RWPE2 (cell line): ENCODE data around the gene PLEKHM1.

ENCODE experiments used
- ATAC-seq: fragments of 200-7000 bp; cut with Tn5 transposase; 3 replicates; pipeline ENCODE4 v1.9.1; 2021; ENCODE audit warnings: low read depth
- DNase-seq: peaks from one replicate; pipeline ENCODE4 v3.0.0-alpha.2; 2020; ENCODE audit warnings: low spot score
- H3K27ac ChIP-seq: fragments of 450-650 bp; 2 replicates; pipeline ENCODE4 v1.5.1; 2017; ENCODE audit warnings: mild to moderate bottlenecking; ENCODE audit not compliant: poor library complexity, severe bottlenecking
- H3K27me3 ChIP-seq: fragments of 250-450 bp; sonication (Bioruptor Pico); 2 replicates; pipeline ENCODE4 v1.5.1; 2021; ENCODE audit warnings: mild to moderate bottlenecking, moderate library complexity; ENCODE audit not compliant: insufficient read depth, poor library complexity, severe bottlenecking
- H3K36me3 ChIP-seq: fragments of 250-450 bp; sonication (Bioruptor Pico); 2 replicates; pipeline ENCODE4 v1.5.1; 2020; ENCODE audit warnings: low read depth, mild to moderate bottlenecking, moderate library complexity
- H3K4me1 ChIP-seq: fragments of 250-450 bp; sonication (Bioruptor Pico); 2 replicates; pipeline ENCODE4 v1.5.1; 2021; ENCODE audit warnings: mild to moderate bottlenecking, moderate library complexity; ENCODE audit not compliant: insufficient read depth, poor library complexity, severe bottlenecking
- H3K4me3 ChIP-seq: fragments of 250-450 bp; sonication (Bioruptor Pico); 2 replicates; pipeline ENCODE4 v1.5.1; 2021; ENCODE audit warnings: mild to moderate bottlenecking, moderate library complexity; ENCODE audit not compliant: severe bottlenecking
- H3K9me3 ChIP-seq: fragments of 250-450 bp; sonication (Bioruptor Pico); 2 replicates; pipeline ENCODE4 v1.5.1; 2021; ENCODE audit warnings: mild to moderate bottlenecking, moderate library complexity; ENCODE audit not compliant: severe bottlenecking
- TF ChIP-seq, protein P1 (sequence below): fragments of 450-650 bp; IDR thresholded peaks from one replicate; pipeline ENCODE4 v1.5.1; 2017; ENCODE audit warnings: mild to moderate bottlenecking, moderate library complexity; ENCODE audit not compliant: poor library complexity, severe bottlenecking

The PLEKHM1 gene

DNA sequence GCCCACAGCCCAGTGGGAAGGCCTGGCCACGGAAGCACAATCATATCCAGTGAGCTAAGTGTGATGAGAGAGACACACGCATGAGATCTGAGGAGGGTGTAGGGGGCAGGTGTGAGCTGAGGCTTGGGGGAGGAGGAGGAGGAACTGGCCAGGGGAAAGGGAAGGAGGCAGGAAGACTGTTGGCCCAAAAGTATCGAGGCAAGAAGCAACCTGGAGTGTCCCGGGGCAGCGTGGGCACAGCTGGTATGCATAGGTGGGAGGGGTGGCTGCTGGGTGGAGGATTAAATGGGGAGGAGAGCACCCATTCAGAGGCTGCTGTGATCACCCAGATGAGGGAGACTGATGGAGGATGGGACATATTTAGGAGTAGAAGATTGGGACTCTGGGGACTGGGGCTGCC is 99.2 kb downstream of the PLEKHM1 start:
- Histone ChIP-seq H3K36me3 (peaks cover 12% of the 10 kb centered on the region; the same call in 1 of the 2 replicates), H3K27me3 (no peaks in the 10 kb centered on the region), H3K4me1 (no peaks in the 10 kb centered on the region), H3K4me3 (no peak overlapping the region), H3K27ac (no peak overlapping the region), H3K9me3 (no peaks in the 10 kb centered on the region)
- DNase-seq: no peak
- ATAC-seq: no peak
- TF ChIP-seq, protein P1, sequence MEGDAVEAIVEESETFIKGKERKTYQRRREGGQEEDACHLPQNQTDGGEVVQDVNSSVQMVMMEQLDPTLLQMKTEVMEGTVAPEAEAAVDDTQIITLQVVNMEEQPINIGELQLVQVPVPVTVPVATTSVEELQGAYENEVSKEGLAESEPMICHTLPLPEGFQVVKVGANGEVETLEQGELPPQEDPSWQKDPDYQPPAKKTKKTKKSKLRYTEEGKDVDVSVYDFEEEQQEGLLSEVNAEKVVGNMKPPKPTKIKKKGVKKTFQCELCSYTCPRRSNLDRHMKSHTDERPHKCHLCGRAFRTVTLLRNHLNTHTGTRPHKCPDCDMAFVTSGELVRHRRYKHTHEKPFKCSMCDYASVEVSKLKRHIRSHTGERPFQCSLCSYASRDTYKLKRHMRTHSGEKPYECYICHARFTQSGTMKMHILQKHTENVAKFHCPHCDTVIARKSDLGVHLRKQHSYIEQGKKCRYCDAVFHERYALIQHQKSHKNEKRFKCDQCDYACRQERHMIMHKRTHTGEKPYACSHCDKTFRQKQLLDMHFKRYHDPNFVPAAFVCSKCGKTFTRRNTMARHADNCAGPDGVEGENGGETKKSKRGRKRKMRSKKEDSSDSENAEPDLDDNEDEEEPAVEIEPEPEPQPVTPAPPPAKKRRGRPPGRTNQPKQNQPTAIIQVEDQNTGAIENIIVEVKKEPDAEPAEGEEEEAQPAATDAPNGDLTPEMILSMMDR: no peak

GRCh38 chr17:45389354-45389753 is 101.2 kb downstream of the PLEKHM1 start:
- no peak overlapping the region for H3K27ac ChIP-seq

GRCh38 chr17:45388604-45389325 is 101.8 kb downstream of the PLEKHM1 start:
- H3K27ac ChIP-seq: no peak overlapping the region
- ATAC-seq (no peak), DNase-seq (no peak)
- H3K27me3 ChIP-seq: no peaks in the 10 kb centered on the region
- no peaks in the 10 kb centered on the region for H3K4me1 ChIP-seq
- H3K9me3 ChIP-seq: no peaks in the 10 kb centered on the region
- TF ChIP-seq, protein P1: no peak
- H3K36me3 ChIP-seq: no peaks in the 10 kb centered on the region
- no peak overlapping the region for H3K4me3 ChIP-seq

More at GRCh38 chr17:45389354-45389753, 101.2 kb downstream of the PLEKHM1 start:
- Histone ChIP-seq H3K9me3 (no peaks in the 10 kb centered on the region), H3K27me3 (no peaks in the 10 kb centered on the region), H3K36me3 (peaks cover under 1% of the 10 kb centered on the region; the same call in 1 of the 2 replicates), H3K4me1 (no peaks in the 10 kb centered on the region), H3K4me3 (no peak overlapping the region)
- ATAC-seq: no peak
- no peak for DNase-seq
- TF ChIP-seq, protein P1: no peak

- ATAC-seq: no peak
- Histone ChIP-seq H3K27me3 (no peaks in the 10 kb centered on the region), H3K4me3 (no peak overlapping the region), H3K36me3 (no peaks in the 10 kb centered on the region), H3K27ac (no peak overlapping the region), H3K9me3 (no peaks in the 10 kb centered on the region), H3K4me1 (peaks cover 2% of the 10 kb centered on the region)
- TF ChIP-seq, protein P1: no peak
- DNase-seq: no peak
Measured at GRCh38 chr17:45387739-45388138, 102.8 kb downstream of the PLEKHM1 start.

DNA sequence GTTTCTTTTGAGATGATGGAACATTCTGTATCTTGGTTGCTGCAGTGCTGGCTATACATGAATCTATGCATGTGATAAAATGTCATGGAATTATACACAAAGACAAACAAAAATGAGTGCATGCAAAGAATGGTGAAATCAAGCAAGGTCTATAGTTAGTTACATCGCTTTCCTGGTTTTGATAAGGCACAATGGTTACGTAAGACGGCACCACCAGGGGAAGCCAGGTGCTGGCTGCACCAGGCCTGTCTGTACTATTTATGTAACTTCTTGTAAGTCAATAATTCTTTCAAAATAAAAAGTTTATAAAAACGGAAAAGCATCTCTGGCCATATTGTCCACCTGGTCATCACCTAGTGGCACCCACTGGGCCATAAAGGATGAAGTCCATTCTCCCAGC is 104.3 kb downstream of the PLEKHM1 start:
- Histone ChIP-seq H3K27ac (no peak overlapping the region), H3K4me1 (peaks cover 13% of the 10 kb centered on the region), H3K27me3 (no peaks in the 10 kb centered on the region), H3K4me3 (no peak overlapping the region), H3K36me3 (no peaks in the 10 kb centered on the region), H3K9me3 (no peaks in the 10 kb centered on the region)
- DNase-seq (no peak), ATAC-seq (no peak)
- TF ChIP-seq, protein P1: no peak
